GM21576 (cell line): ENCODE data around the gene TIMM22.

Source experiments
- ATAC-seq: cut with Tn5 transposase; IDR thresholded peaks from one replicate; pipeline ENCODE4 v1.9.1; 2021; ENCODE audit warnings: mild to moderate bottlenecking, moderate library complexity; ENCODE audit not compliant: unreplicated experiment

TIMM22 gene

DNA sequence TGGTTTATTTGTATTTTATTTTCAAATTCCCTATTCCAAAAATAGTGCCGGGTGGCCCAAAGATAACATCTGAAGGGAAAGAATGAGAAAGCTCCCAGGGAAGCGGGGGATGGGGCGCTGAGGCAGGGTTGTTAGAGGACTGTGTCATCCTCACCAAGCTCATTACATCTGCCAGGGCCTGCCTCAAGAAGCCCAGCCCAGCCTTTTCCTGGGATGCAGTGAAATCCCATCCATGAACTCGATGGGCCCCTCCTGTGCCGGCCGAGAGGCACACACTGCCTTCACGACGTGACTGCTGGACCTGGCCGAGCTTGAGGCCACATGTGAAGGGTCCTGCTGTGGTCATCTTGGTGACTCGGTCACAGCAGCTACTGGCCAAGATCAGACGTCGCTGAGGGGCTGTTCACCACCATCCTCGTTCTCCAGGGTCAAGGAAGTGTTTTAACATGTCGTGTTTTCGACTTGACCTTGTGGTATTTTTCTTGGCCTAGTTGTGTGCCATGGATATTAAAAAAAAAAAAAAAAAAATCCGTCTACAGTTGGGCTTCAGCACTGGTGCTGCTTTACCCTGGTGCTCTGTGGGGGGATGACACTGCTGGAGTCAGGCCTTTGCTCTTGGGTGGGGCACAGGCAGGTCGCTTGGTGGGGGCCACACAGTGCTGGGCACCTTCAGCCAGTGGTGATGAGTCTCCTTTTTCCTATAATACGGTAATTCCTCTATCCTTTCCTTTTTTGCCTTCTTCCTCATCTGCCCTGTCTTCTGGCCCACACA is 4.9 kb downstream of the TIMM22 start:
- no peak for ATAC-seq

DNA sequence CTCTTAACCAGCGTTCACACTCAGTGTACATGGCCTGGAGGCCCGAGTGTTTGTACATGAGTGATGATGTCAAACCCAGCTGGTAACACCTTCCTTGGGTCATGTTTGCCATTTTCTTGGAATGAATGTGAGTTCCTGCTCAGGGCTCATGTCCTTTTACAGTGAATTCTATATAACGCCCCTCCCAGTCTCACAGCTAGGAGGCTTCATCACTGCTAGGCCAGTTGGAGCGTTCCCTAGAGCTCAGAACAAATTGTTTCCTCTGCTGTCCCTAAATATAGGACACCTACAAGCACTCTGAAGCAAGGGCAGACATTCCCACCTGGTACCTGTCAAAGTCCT is 5.5 kb downstream of the TIMM22 start:
- ATAC-seq, result no peak

DNA sequence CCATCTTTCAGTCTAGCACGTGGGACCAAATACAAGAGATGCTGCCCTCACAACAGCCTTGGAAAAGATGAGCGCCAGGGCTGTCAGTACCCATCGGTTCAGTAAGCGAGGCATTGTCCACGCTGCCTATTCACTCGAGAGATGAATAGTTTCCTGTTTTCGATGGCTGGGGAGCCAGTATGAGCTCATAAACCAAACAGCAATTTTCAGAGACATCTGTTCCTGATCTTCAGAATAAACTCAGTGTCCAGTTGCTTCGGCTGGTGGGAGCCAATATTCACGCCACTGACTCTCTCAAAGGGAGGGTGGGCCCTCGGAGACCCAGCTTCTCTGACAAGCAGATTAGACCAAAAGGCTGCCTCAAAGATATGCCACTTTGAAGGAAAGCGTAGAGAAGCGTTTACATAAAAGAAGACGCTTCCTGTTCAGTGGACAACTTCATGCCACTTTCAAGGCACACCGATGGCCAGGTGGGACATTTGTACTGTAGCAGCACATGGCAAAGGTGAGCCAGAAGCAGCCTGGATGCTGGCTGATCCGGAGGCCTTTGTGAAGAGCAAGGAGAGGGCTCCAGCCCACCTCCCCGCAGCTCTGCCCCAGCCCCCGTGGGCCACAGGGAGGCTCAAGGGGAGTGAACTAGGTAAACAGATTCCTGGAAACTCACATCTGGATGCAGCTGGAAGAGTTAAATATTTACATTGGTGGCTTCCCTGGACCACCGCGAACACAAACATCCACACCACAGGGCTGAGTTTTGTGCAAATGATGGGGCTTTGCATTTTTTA is 6.0 kb downstream of the TIMM22 start:
- ATAC-seq, result no peak

DNA sequence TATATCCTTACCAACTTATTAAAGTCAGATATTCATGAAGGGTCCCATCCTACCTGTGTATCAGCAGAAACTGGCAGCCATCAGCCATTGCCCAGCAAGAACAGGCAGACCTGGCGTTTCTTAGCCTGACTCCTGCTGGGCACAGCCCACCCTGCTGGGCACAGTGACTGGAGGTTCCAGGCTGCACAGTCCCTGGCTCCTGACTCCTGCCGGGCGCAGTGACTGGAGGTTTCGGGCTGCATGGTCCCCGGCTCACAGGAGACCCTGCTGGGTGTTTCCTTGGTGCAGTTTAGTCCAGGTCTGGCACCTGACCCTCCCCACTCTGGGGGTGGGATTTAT is 6.7 kb downstream of the TIMM22 start:
- ATAC-seq, result no peak

DNA sequence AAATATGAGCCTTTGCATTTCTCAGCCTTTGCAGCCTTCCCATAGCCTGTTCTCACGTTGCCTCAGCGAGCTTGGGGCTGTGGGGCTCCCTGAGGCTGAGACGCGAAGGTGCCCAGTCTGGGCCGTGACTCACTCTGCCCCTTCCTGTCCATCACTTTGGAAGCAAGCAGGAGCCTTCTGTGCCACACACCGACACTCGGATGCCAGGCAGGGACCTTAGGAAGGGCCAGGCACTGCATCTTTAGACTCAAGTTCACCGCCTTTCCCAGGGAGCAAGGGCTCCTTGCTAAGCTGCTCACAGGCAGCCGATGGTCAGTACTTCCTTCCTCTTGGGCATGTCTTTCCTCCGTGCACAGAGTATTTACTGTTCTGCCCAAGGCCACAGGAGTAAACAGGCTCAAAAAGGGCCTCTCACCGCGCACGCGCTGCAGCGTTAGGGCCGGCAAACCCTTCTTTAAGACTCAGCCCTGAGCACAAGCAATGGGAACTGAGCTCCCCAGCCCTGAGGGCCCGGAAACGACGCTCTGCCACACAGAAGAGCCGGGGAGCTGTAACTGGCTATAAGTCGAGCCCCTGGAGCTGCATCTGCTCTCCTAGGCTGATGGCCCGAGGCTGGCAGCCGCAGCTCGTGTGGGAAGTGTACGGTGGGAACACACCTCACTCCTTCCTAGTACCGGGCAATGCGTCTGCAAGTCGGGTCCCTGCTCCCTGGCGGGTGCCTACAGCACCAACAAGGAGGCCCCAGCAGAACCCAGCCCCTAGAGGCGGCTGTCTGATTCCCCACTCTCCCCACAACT is 7.2 kb downstream of the TIMM22 start:
- ATAC-seq, result no peak

DNA sequence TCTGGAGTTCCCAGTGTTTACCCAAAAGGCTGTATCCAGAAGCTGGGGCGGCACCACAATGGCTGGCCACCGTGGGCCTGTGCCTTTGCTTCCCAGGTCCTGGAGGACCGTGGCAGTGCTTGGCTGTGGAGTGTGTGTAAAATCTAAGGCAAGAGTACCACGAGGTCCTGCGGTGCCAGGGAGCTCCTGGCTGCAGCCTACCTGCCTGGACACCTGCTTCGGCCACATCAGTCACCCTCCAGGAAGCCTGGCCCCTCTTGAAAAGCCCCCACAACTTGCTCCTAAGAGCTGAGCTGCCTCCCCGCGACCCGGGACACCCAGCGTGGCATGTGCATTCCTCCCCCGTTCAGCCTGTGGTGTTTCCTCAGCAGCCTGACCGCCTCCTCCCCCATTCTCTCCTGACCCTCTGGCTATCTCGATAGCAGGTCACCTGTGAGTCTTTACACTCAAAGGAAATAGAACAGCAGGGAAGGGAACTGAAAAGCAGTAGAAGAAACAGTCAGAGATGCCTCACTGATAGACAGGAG is 7.9 kb downstream of the TIMM22 start:
- ATAC-seq, result no peak

DNA sequence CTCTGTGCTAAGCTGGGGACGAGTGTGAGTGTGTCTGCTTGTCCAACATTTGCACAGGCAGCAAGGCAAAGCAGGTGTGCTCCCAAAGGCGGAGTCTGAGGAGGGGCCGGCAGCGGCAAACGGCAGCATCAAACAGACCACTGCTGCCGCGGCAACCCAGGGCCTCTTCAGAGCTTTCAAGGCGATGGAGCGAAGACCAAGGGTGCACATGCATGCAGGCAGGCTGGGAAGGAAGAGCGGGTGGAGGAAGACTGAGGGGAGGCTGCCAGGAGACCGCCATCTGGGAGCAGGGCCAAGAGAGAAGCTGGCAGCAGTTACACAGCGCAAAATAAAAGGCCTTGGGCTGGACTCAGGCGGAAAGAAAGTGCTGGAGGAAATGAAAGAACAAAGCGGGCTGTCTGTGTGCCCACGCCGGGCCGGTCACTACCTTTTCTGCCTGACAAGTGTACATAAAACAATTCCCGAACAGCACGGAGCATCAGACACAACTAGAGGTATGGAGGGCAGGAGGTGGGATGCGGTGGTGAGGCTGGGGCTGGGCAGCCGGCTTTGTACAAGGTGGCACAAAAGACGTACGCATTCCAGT is 8.5 kb downstream of the TIMM22 start:
- ATAC-seq, result no peak

DNA sequence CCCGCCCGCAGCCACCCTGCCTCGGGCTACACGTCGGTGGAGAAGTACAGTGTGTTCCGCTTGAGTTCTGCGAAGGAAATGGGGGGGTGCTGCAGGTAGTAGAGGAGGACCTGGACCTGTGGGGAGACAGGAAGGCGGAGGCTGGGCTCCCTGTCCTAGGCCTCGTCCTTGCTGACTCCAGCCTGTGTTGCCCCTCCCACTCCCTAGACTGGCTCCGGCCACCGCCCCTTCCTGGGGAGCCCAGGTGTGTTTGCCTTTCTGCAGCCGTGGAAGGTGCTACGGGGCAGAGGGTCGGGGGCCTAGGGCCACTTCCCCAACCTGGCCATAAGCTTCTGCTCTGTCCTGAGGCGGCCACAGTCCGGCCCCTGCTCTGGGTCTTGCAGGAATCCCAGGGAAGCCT is 9.1 kb downstream of the TIMM22 start:
- ATAC-seq, result no peak

DNA sequence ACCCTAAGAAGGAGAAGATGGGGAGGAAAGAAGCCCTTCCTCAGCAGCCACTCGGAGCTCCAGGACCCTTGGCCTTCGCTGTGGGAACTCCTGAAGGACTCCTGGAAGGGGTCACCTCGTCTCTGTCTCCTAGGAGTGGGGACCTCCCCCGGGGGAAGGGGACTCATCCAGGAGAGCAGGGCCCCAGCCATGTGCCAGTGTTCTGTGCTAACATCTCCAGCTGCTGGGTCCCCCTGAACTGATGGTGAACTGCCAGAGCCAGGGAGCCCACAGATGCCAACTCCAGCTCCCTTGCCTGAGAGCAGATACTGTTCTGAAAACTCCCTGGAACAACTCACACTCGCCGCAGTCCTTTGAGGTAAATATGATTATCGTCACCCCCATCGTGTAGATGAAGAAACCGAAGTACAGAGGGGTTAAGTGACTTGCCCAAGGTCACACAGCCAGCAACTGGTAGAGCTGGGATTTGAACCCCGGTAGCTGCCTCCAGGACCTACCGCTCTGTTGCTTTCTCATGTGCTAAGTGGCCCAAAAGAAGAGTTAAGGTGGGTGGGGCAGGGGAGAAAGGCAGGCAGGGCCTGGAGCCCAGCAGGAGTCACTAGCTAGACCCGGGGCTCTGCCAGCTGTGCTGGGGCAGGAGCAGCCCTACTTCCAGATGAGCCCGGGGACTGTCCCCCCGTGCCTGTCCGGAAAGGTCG is 10.5 kb downstream of the TIMM22 start:
- ATAC-seq, result no peak

DNA sequence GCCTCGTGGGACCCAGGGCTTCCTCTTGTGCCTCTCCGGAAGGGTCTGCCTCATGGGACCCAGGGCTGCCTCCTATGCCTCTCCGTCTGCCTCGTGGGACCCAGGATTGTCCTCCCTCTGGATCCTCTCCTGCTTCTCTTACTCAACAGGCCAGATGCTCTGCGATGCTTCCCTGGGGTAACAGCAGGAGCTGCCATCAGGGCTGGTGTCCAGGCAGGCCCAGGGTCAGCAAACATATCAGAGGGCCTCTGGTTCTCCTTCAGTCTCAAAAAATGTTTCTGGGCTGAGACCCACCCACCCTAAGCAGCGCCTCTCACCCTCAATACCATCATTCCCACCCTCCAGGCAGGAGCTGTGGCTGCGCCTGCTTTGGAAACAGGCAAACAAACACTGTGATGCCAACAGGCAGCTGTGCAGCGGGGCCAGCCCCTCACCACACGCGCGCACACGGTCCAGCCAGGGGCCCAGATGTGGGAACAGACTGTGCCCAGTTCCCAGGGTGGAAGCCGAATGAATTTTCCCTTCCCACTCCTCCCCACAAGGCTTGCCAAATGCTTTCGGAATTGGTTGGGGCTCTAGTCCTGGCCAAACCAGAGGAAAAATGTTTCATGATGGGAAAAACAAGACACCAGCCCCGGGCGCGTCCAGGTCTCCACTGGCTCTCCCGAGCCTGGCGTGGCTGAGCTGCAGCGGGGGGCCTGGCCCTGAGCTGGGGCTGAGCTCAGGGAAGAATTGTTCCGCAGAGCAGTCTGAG is 11.3 kb downstream of the TIMM22 start:
- no peak for ATAC-seq

DNA sequence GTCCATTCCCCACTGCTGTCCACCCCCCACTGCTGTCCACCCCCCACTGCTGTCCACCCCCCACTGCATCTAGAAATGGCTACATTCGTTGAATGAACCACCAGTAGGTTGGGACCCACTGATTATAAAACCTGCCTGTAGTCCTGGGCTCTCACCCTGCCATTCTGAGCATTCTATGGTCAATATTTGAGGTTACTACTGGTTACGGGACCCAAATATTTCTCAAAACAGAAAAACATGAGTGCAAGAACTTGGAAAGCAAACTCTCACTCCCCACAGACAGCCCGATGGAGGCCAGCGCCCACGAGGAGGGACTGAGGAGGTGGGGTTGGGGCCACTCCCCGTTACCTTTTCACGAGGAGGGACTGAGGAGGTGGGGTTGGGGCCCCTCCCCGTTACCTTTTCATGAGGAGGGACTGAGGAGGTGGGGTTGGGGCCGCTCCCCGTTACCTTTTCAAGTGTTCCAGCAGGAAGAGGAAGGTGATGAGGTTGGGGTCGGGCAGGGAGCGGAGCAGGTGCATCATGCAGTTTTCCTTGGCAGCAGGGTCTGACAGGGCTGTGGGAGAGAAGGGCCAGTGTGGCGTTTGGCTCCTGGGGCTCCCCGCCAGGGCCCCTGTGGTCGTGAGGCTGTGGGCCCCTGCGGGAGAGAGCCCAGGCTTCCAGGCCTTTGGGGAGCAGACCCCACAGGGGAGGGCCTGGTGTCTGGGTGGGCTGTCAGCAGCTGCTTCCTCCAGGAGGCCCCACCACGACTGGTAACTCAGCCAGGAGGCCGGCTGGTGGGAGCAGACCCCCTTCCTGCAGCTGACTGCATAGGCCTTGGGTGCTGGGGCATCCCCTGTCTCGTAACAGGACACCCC is 12.5 kb downstream of the TIMM22 start:
- ATAC-seq, result no peak

DNA sequence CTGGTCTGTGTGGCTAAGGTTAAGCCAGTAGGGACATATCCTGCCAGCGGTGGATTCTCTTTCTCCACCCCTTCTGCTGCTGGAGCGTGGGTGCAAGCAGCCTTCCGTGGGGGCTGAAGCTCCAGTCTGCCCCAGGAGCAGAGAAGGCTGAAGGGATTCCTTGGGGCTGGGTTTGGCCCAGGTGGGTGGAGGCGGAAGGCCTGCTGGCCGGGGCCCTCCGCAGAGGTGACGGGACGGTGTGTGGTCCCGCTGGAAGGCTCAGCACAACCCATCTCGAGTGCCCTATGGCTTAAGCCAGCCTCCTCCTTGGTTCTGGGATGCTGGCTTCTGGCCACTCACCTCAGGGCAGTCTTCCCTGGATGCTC is 13.1 kb downstream of the TIMM22 start:
- ATAC-seq, result no peak

DNA sequence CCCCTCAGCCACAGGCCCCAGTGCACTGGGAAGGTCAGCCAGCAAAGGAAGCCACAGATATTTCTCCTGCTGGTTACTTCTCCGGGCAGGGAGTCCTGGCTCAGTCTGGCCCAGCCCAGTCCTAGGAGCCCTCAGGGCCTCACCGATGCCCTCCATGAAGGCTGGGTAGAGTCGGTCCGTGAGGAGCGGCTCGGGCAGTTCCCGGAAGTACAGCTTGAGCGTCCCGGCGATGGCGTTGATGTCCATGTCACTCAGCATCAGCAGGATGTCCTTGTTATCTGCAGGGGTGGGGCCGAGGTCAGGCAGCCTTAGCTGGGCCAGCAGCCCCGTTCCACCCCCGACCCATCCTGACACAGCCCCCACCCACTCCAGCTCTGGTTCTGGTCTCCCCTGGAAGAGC is 13.7 kb downstream of the TIMM22 start:
- ATAC-seq, result no peak

DNA sequence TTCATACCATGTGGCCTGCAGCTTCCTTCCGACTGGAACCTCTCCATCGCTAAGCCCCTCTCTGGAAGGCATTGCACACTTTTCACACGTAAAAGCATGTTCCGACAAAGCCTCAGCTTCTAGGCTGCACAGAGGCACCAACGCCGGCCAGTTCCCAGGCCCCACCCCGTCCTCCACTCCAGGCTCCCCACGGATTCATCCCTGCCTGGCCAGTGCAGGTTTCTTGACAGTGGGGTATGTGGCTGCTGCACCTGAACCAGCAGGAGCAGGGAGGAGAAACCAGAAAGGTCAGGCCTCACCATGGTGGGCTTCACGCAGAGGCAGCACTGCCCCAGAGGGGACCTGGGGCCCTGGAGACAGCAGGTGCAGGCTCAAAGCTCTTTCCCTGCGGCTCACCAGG is 14.2 kb downstream of the TIMM22 start:
- ATAC-seq, result no peak

DNA sequence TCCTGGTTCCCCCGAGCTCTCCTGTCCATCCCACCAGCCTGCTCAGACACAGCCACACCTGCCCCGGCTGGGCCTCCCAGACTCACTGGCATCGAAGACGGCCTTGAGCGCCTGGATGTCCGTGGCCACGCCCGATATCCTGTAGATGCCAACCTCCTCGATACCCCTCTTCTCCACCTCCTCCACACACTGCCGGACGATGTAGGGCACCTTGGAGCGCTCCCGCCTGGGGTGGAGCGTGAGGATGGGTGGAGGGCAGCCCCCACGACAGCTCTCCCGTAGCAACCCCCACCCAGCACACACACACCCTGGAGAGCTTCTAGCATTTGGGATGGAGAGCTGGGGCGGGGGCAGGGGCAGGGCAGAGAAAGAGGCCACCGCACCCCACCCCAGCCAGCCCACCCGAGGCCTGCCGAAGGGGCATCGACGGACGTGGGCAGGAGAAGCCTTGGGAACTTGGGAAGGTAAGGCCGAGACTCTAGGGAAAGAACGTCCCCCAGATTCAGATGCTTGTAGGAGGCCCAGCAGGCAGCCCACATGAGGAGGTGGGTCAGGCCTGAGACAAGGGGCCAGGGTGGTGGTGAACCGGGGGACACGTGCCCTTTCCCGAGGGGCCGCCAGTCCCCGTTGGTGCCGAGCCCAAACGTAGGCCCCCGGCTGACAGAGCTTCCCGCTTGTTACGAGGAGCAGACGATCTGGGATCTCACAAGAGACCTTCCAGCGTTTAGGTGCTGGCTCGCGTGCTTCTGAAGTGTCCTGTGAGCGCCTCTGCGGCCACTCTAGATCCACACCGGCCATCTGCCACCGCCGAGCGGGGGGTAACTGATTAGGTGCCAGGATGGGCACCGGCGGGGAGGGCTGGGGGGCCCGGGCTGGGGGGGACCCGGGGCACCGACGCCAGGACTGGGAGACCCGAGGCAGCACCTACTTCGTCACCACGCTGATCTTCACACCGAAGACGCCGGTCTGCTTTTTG is 15.1 kb downstream of the TIMM22 start:
- ATAC-seq, result no peak

DNA sequence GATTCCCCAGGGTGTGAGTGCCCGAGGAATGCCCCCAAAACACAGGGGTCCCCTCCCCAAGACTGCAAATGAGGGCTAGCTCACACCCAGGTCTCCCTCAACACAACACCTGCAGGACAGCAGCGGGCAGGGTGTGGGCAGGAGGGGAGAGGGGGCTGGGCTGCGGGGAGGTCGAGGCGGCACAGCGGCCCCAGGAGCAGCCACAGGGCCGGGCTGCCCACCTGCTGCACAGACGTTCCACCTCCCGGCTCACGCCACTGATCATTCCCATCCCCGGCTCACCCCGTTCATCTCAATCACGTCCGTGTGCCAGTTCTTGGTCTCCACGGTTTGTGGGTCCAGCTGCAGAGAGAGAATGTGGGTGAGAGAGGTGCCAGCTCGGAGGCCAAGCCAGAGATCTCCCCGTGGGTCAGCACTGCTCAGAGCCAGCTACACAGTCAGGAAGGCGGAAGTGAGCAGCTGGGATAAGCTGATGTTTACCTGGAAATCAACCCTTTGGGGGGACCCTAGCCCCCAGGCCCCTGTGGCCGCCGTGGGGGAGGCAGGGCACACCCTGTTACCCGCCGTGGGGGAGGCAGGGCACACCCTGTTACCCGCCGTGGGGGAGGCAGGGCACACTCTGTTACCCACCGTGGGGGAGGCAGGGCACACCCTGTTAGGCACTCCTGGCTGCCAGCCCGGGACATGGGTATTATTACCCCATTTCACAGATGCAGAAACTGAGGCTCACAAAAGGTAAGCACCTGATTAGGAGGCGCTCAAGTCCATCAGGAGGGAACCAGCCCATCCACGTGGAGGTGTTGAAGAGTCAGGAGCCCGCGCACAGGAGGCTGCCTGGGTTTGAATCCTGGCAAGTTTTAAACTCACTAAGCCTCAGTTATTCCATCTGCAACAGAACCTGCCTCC is 16.1 kb downstream of the TIMM22 start:
- no peak for ATAC-seq

DNA sequence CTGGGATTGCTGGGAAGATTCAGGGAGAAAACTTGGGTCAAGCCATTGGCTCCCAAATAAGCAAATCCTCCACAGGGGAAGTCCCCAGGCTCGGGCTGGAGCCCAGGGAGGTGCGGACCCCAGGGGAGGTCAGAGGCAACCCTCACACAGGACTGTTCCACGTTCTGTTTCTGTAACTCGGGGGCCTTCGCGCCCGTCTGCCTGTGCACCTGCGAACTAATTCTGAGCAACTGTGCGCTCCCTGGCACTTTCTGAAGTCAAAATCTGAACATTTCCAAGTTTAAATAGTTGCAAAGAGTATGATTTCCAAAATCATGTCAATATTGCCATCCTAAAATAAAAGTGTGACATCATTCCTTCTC is 16.8 kb downstream of the TIMM22 start:
- no peak for ATAC-seq
